ENCODE measurements around the gene ZMIZ1. TPM values are rescaled to one million over a fixed set of nuclear protein-coding genes. Genes with fewer than 3 reads are reported as not detected.

Gene ZMIZ1
- total and polyA plus RNA-seq, 4 donors: 43.0 to 178 (median 107) TPM

DNA sequence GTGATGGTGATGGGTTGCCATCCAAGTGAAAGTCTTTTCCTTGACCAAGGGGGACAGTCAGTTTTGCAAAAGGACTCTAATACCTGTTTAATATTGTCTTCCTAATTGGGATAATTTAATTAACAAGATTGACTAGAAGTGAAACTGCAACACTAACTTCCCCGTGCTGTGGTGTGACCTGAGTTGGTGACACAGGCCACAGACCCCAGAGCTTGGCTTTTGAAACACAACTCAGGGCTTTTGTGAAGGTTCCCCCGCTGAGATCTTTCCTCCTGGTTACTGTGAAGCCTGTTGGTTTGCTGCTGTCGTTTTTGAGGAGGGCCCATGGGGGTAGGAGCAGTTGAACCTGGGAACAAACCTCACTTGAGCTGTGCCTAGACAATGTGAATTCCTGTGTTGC lies 285.4 kb downstream of the ZMIZ1 start:
- Histone ChIP-seq H3K4me1 (ENCODE audit: control insufficient read depth, insufficient read depth, low read length) (peaks cover 11% of the 10 kb centered on the region), H3K9me3 (ENCODE audit: control insufficient read depth, insufficient read depth, low read length) (no peaks in the 10 kb centered on the region), H3K27me3 (ENCODE audit: control insufficient read depth, insufficient read depth, low read length) (no peaks in the 10 kb centered on the region), H3K36me3 (ENCODE audit: control insufficient read depth, insufficient read depth, low read length) (peaks cover 63% of the 10 kb centered on the region), H3K4me3 (ENCODE audit: low read depth, low read length) (no peak overlapping the region), H3K27ac (ENCODE audit: low read depth, low read length) (no peak overlapping the region)
- DNase-seq (ENCODE audit: low read depth in 4 of 6, low spot score in 6 of 6): no peak
- WGBS (ENCODE audit: insufficient coverage): 88% methylated on average over 2 of the region's 3 CpGs

DNA sequence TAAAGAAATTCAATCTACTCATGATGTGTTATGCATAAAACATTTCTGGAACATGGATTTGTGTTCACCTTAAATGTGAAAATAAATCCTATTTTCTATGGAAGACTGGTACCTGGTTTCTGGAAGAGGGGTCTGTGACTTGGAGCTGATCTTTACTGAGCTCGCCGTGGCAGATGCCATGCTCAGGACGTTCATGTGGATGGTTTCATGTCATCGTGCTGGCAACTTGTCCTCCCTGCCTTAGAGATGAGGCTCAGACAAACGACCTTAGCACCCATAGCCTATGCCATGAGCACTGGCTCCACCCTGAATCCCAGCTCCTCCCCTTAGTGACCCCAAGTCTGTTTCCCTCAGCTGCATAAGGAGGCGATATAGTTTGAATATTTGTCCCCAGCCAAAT lies 285.8 kb downstream of the ZMIZ1 start:
- no peak overlapping the region for H3K4me3 ChIP-seq (ENCODE audit: low read depth, low read length)
- H3K4me1 ChIP-seq (ENCODE audit: control insufficient read depth, insufficient read depth, low read length): peaks cover 6% of the 10 kb centered on the region
- no peak overlapping the region for H3K27ac ChIP-seq (ENCODE audit: low read depth, low read length)
- H3K9me3 ChIP-seq (ENCODE audit: control insufficient read depth, insufficient read depth, low read length): no peaks in the 10 kb centered on the region
- H3K27me3 ChIP-seq (ENCODE audit: control insufficient read depth, insufficient read depth, low read length): no peaks in the 10 kb centered on the region
- peaks cover 59% of the 10 kb centered on the region for H3K36me3 ChIP-seq (ENCODE audit: control insufficient read depth, insufficient read depth, low read length)
- 100% methylated on average over 5 of the region's 6 CpGs for WGBS (ENCODE audit: insufficient coverage)
- no peak for DNase-seq (ENCODE audit: low read depth in 4 of 6, low spot score in 6 of 6)

DNA sequence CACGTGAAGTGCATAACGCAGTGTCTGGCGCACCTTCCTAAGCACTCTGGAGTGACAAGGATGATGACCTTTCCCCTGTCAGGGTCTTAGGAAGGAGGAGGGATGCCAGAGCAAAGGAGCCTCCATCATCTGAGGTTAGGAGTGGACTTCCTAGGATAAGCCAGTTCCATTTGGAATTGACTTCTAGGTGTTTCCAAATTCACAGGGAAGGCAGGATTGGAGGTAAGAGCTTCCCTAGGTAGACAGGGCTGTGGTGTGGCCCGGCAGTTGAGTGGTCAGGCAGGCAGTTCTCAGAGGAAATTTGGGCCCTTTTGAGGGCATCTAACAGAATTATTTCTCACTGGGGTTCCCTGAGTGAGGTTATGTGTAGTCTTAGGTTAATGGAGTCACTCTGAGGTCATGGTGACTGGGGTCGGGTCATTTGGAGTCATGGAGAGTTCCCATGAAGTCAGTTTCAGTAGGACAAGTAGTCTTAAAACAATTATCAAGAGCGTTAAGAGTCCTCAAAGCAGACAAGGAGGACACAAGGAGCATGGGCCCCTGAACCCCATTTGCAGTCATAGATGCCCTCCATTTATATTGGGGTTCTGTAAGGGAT lies 286.8 kb downstream of the ZMIZ1 start:
- WGBS (ENCODE audit: insufficient coverage): 93% methylated on average over 4 of the region's 6 CpGs
- peaks cover 50% of the 10 kb centered on the region for H3K36me3 ChIP-seq (ENCODE audit: control insufficient read depth, insufficient read depth, low read length)
- H3K27ac ChIP-seq (ENCODE audit: low read depth, low read length): no peak overlapping the region
- H3K4me3 ChIP-seq (ENCODE audit: low read depth, low read length): no peak overlapping the region
- H3K27me3 ChIP-seq (ENCODE audit: control insufficient read depth, insufficient read depth, low read length): no peaks in the 10 kb centered on the region
- DNase-seq (ENCODE audit: low read depth in 4 of 6, low spot score in 6 of 6): no peak
- H3K4me1 ChIP-seq (ENCODE audit: control insufficient read depth, insufficient read depth, low read length): peaks cover 3% of the 10 kb centered on the region
- no peaks in the 10 kb centered on the region for H3K9me3 ChIP-seq (ENCODE audit: control insufficient read depth, insufficient read depth, low read length)

DNA sequence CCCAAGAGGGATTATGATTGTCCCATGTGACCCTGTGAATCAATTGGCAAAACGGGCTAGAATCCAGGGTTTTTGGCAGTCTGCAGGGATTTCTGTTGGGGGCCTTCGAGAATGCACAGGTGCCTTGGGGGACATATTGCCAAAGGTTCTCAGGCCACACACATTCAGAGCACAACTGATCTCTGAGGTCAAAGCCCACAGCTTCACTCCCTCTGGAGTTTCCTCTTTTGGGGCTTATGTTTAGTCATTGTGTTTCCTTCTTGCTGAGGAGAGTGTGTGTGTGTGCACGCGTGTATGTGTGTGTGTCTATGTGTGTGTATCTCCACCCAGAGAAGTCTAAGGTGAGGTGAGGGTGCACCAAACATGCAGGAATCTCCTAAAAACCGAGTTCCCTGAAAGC lies 287.3 kb downstream of the ZMIZ1 start:
- Histone ChIP-seq H3K9me3 (ENCODE audit: control insufficient read depth, insufficient read depth, low read length) (no peaks in the 10 kb centered on the region), H3K36me3 (ENCODE audit: control insufficient read depth, insufficient read depth, low read length) (peaks cover 45% of the 10 kb centered on the region), H3K4me1 (ENCODE audit: control insufficient read depth, insufficient read depth, low read length) (no peaks in the 10 kb centered on the region), H3K27me3 (ENCODE audit: control insufficient read depth, insufficient read depth, low read length) (no peaks in the 10 kb centered on the region), H3K4me3 (ENCODE audit: low read depth, low read length) (no peak overlapping the region), H3K27ac (ENCODE audit: low read depth, low read length) (no peak overlapping the region)
- 77% methylated on average over 2 of the region's 5 CpGs for WGBS (ENCODE audit: insufficient coverage)
- DNase-seq (ENCODE audit: low read depth in 4 of 6, low spot score in 6 of 6): no peak

DNA sequence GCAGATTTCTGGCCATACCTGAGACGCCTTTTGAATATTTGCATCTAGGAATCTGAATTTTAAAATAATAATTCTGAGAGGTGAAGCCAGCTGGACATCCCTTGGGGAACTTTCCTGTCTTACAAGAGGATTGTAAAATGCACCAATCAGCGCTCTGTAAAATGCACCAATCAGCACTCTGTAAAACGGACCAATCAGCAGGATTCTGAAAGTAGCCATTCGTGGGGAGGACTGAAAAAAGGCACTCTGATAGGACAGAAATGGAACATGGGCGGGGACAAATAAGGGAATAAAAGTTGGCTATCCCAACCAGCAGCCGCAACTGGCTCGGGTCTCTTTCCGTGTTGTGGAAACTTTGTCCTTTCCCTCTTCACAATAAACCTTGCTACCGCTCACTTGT lies 288.4 kb downstream of the ZMIZ1 start:
- peaks cover 36% of the 10 kb centered on the region for H3K36me3 ChIP-seq (ENCODE audit: control insufficient read depth, insufficient read depth, low read length)
- H3K4me3 ChIP-seq (ENCODE audit: low read depth, low read length): no peak overlapping the region
- no peaks in the 10 kb centered on the region for H3K4me1 ChIP-seq (ENCODE audit: control insufficient read depth, insufficient read depth, low read length)
- 96% methylated on average over 8 of the region's 9 CpGs for WGBS (ENCODE audit: insufficient coverage)
- DNase-seq (ENCODE audit: low read depth in 4 of 6, low spot score in 6 of 6): no peak
- H3K9me3 ChIP-seq (ENCODE audit: control insufficient read depth, insufficient read depth, low read length): no peaks in the 10 kb centered on the region
- no peaks in the 10 kb centered on the region for H3K27me3 ChIP-seq (ENCODE audit: control insufficient read depth, insufficient read depth, low read length)
- no peak overlapping the region for H3K27ac ChIP-seq (ENCODE audit: low read depth, low read length)

DNA sequence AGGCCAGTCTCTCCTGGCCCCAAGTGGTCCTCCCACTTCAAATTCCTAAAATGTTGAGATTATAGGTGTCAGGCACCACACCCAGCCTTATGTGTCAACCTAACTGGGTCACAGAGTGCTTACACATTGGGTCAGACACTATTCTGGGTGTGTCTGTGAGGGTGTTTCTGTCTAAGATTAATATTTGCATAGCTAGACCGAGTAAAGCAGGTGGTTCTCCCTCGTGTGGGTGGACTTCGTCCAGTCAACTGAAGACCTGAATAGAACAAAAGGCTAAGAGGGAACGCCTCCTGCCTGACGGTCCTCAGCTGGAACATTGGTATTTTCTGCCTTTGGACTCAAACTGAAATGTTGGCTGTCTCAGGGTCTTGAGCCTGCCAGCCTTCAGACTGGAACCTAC lies 290.0 kb downstream of the ZMIZ1 start:
- 72% methylated on average over 5 of the region's 5 CpGs for WGBS (ENCODE audit: insufficient coverage)
- H3K36me3 ChIP-seq (ENCODE audit: control insufficient read depth, insufficient read depth, low read length): peaks cover 22% of the 10 kb centered on the region
- no peak overlapping the region for H3K4me3 ChIP-seq (ENCODE audit: low read depth, low read length)
- H3K9me3 ChIP-seq (ENCODE audit: control insufficient read depth, insufficient read depth, low read length): no peaks in the 10 kb centered on the region
- no peak for DNase-seq (ENCODE audit: low read depth in 4 of 6, low spot score in 6 of 6)
- no peaks in the 10 kb centered on the region for H3K4me1 ChIP-seq (ENCODE audit: control insufficient read depth, insufficient read depth, low read length)
- H3K27ac ChIP-seq (ENCODE audit: low read depth, low read length): no peak overlapping the region
- H3K27me3 ChIP-seq (ENCODE audit: control insufficient read depth, insufficient read depth, low read length): no peaks in the 10 kb centered on the region

DNA sequence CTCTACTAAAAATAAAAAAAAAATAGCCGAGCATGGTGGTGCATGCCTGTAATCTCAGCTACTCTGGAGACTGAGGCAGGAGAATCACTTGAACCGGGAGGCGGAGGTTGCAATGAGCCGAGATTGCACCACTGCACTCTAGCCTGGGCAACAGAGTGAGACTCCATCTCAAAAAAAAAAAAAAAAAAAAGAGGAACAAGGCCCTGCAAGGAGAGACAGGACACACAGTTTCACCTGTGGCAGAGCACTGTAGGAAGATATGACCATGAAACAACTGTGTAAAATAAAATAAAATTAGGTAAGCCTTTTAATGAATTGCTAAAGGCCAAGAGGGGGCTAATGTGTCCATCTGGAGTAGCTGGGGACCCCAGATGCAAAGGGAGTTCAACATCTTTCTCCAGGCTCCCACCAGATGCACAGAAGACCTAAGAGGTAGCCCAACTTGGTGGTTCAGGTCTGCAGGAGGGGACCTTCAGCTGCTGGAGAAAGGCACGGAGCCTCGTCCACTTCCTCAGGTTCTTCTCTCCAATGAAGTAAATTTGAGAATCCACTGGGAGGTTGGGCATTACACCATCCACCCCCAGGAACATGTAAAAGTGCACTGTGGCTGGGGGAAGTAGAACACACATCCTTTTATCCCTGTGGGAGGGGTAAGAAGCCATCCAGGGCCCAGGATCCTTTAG lies 291.2 kb downstream of the ZMIZ1 start:
- DNase-seq (ENCODE audit: low read depth in 4 of 6, low spot score in 6 of 6): no peak
- H3K27me3 ChIP-seq (ENCODE audit: control insufficient read depth, insufficient read depth, low read length): no peaks in the 10 kb centered on the region
- no peaks in the 10 kb centered on the region for H3K9me3 ChIP-seq (ENCODE audit: control insufficient read depth, insufficient read depth, low read length)
- peaks cover 12% of the 10 kb centered on the region for H3K36me3 ChIP-seq (ENCODE audit: control insufficient read depth, insufficient read depth, low read length)
- WGBS (ENCODE audit: insufficient coverage): 89% methylated on average over 4 of the region's 6 CpGs
- H3K27ac ChIP-seq (ENCODE audit: low read depth, low read length): no peak overlapping the region
- no peaks in the 10 kb centered on the region for H3K4me1 ChIP-seq (ENCODE audit: control insufficient read depth, insufficient read depth, low read length)
- H3K4me3 ChIP-seq (ENCODE audit: low read depth, low read length): no peak overlapping the region

DNA sequence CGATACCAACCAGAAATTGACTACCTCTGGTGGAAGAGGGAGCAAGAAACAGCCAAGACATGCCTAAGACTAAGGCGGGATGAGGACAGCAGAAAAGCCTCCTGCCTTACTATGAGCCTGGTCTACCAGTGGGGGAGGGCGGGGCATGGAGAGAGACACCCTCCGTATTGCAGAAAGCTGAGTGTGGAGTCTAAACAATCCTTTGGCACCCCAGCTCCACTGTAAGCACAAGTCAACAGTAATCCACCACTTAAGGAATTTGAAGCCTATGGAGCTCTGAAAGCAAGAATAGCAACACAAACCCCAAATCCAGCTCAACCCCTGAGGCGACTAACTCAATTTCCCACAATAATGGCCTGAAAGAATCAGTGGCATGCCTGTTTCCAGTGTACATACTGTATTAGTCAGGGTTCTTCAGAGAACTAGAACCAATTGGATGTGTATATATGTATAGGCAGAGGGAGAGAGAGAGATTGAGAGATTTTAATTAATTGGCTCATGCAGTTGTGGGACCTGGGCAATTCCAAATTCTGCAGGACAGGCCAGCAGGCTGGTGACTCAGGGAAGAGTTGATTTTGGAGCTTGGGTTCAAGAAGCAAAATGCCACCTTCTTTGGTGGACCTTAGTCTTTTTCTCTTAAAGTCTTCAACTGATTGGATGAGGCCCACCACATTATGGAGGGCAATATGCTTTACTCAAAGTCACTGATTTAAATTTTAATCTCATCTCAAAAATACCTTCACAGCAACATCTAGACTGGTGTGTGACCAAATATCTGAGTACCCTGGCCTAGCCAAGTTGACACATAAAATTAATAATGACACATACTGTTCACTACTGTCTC lies 292.0 kb downstream of the ZMIZ1 start:
- Histone ChIP-seq H3K27ac (ENCODE audit: low read depth, low read length) (no peak overlapping the region), H3K4me1 (ENCODE audit: control insufficient read depth, insufficient read depth, low read length) (no peaks in the 10 kb centered on the region), H3K4me3 (ENCODE audit: low read depth, low read length) (no peak overlapping the region), H3K36me3 (ENCODE audit: control insufficient read depth, insufficient read depth, low read length) (peaks cover 4% of the 10 kb centered on the region), H3K27me3 (ENCODE audit: control insufficient read depth, insufficient read depth, low read length) (no peaks in the 10 kb centered on the region), H3K9me3 (ENCODE audit: control insufficient read depth, insufficient read depth, low read length) (no peaks in the 10 kb centered on the region)
- DNase-seq (ENCODE audit: low read depth in 4 of 6, low spot score in 6 of 6): no peak
- 87% methylated on average over 3 of the region's 5 CpGs for WGBS (ENCODE audit: insufficient coverage)

DNA sequence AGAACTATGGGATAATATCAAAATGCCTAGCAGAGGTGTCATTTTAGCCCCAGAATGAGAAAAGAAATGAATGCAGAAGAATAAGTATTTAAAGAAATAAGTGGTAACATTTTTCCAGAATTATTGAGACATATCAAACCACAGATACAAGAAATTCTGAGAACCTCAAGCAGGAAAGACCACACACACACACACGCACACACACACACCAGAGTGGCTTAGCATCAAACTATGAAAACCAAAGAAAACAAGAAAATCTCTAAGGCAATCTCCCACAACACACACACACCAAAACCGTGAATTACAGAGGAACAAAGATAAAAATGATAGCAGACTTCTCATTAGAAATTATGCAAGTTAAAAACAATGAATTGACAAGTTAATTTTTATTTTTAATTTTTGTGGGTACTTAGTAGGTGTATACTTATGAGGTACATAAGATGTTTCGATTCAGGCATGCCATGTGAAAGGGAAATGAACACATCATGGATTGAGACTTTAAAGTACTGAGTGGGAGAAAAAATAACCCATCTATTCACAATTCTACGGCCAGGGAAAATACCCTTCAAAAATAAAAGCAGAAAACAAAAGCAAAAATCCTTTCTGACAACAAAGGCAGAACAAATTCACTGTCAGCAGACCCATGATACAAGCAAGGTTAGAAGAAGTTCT lies 293.1 kb downstream of the ZMIZ1 start:
- Histone ChIP-seq H3K27me3 (ENCODE audit: control insufficient read depth, insufficient read depth, low read length) (no peaks in the 10 kb centered on the region), H3K9me3 (ENCODE audit: control insufficient read depth, insufficient read depth, low read length) (no peaks in the 10 kb centered on the region), H3K4me1 (ENCODE audit: control insufficient read depth, insufficient read depth, low read length) (no peaks in the 10 kb centered on the region), H3K27ac (ENCODE audit: low read depth, low read length) (no peak overlapping the region), H3K4me3 (ENCODE audit: low read depth, low read length) (no peak overlapping the region), H3K36me3 (ENCODE audit: control insufficient read depth, insufficient read depth, low read length) (no peaks in the 10 kb centered on the region)
- no peak for DNase-seq (ENCODE audit: low read depth in 4 of 6, low spot score in 6 of 6)
- no CpG with 5 or more reads among the region's 4 CpGs for WGBS (ENCODE audit: insufficient coverage)
